T-cell (primary cell): ENCODE measurements around the gene STK11IP. TPM values are rescaled to one million over a fixed set of nuclear protein-coding genes. Genes with fewer than 3 reads are reported as not detected.

Source experiments
- ATAC-seq, 4 experiments: fragments of 200-7000 bp in 3 of 4; fragments of 150-1000 bp in 1 of 4; cut with Tn5 transposase; replicated peaks in 1 of 4; 1 replicate in 3 of 4; 2 replicates in 1 of 4; pipeline ENCODE4 v1.10.0; 2021; ENCODE audit warnings: moderate library complexity in 3 of 4, mild to moderate bottlenecking in 2 of 4, moderate number of reproducible peaks in 1 of 4
- CTCF ChIA-PET, 2 donors: fragments of 300-600 bp; sonication (Branson Sonifier 250); formaldehyde crosslinking; loops; one replicate each; lab custom pipeline; 2022; ENCODE audit warnings: antibody characterized with exemption in 2 of 2; lab: Charles Lee
- POLR2A ChIA-PET, 2 donors: fragments of 300-600 bp; sonication (Branson Sonifier 250); formaldehyde crosslinking; loops; one replicate each; lab custom pipeline; 2022; ENCODE audit warnings: antibody characterized with exemption in 2 of 2; lab: Charles Lee
- DNase-seq, 35 experiments: peaks; one replicate each; pipeline versions ENCODE4 v3.0.0 to v3.0.0-alpha.2; 2013 to 2023
- H3K27ac ChIP-seq: one replicate; pipeline ENCODE4 v1.5.1; 2013; ENCODE audit warnings: low read length
- H3K27me3 ChIP-seq, 2 experiments: replicated peaks in 1 of 2; 1 replicate in 1 of 2; 2 replicates in 1 of 2; pipeline versions ENCODE4 v1.6.1 to v1.7.0; 2013; ENCODE audit warnings: low read length in 1 of 2, mixed read lengths in 1 of 2; ENCODE audit not compliant: control insufficient read depth in 2 of 2, insufficient read depth in 2 of 2; ENCODE audit errors: extremely low read depth in 1 of 2
- H3K36me3 ChIP-seq, 2 donors: 1 replicate in 1 of 2; 2 replicates in 1 of 2; pipeline versions ENCODE4 v1.6.1 to v1.7.0; 2013; ENCODE audit warnings: low read length in 1 of 2; ENCODE audit not compliant: control insufficient read depth in 2 of 2, insufficient read depth in 1 of 2; ENCODE audit errors: extremely low read depth in 1 of 2
- H3K4me1 ChIP-seq, 2 experiments: 1 replicate in 1 of 2; 2 replicates in 1 of 2; pipeline versions ENCODE4 v1.6.1 to v1.7.0; 2013; ENCODE audit warnings: low read length in 2 of 2, mixed read lengths in 1 of 2; ENCODE audit not compliant: insufficient read depth in 2 of 2, control insufficient read depth in 1 of 2; ENCODE audit errors: extremely low read depth in 1 of 2
- H3K4me3 ChIP-seq, 2 donors: 1 replicate in 1 of 2; 2 replicates in 1 of 2; pipeline versions ENCODE4 v1.5.1 to v1.7.0; 2013; ENCODE audit warnings: mild to moderate bottlenecking in 2 of 2, low read length in 1 of 2, moderate library complexity in 1 of 2; ENCODE audit not compliant: control insufficient read depth in 1 of 2; ENCODE audit errors: extremely low read depth in 1 of 2
- H3K9me3 ChIP-seq: 2 replicates; pipeline ENCODE4 v1.7.0; 2013
- H3K27ac Mint-ChIP-seq, 2 donors: one replicate each; pipeline ENCODE4 v1.8.0; 2020 to 2021; ENCODE audit warnings: mild to moderate bottlenecking in 2 of 2, mixed read lengths in 2 of 2
- H3K27me3 Mint-ChIP-seq, 2 donors: one replicate each; pipeline ENCODE4 v1.8.0; 2021 to 2022; ENCODE audit warnings: mixed read lengths in 2 of 2
- H3K36me3 Mint-ChIP-seq: one replicate; pipeline ENCODE4 v1.8.0; 2021; ENCODE audit warnings: mixed read lengths
- H3K4me1 Mint-ChIP-seq, 3 donors: one replicate each; pipeline ENCODE4 v1.8.0; 2020 to 2022; ENCODE audit warnings: mixed read lengths in 3 of 3, mild to moderate bottlenecking in 1 of 3
- H3K4me3 Mint-ChIP-seq, 3 donors: one replicate each; pipeline ENCODE4 v1.8.0; 2020 to 2022; ENCODE audit warnings: mild to moderate bottlenecking in 3 of 3, mixed read lengths in 3 of 3, moderate library complexity in 3 of 3
- H3K9me3 Mint-ChIP-seq, 3 donors: one replicate each; pipeline ENCODE4 v1.8.0; 2020 to 2022; ENCODE audit warnings: mixed read lengths in 3 of 3
- WGBS: methylation state at CpG from one replicate; pipeline ENCODE4 v1.1.5; 2013; ENCODE audit warnings: missing lambda C conversion rate; ENCODE audit not compliant: insufficient coverage; 5-methylcytosine and 5-hydroxymethylcytosine counted together
- total RNA-seq, 35 experiments: library from RNA in 6 of 35; stranded (reverse) in 6 of 35; fragments of 120-200 nt in 1 of 35; gene quantifications; one replicate each; pipeline versions ENCODE4 v1.2.1 to v1.2.4 and lab custom pipeline; 2013 to 2026

STK11IP gene
- total RNA-seq, 5 donors from 2014 or later (not counting 1 experiment from before 2014, with no cell fraction given): 25.9 to 52.8 (median 49.3) TPM

DNA sequence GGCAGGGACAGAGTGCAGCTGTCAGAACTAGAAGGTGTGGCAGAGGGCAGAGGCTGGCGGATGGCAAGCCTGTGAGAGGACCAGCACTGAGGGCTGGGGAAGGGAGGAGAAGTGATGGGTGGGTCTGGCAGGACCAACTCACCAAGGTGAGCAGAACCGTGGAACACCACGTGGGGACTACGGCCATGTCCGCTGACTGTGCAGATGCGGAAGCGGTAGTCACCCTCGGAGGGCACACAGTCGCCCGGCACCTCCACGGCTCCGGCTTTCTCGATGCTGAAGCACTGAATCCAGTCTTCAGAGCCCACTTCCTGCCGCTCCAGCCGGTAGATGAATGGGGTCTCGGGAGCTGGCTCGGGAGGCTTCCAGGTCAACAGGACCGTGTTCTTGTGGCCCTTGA is 30.5 kb upstream of the STK11IP start:
- no peaks in the 10 kb centered on the region for H3K9me3 Mint-ChIP-seq
- POLR2A ChIA-PET: no interaction called here
- Histone ChIP-seq H3K4me1 (peaks cover 0 to 7% of the 10 kb centered on the region in 2 experiments), H3K27me3 (peaks cover 0 to 74% of the 10 kb centered on the region in 2 experiments), H3K36me3 (no peaks in the 10 kb centered on the region), H3K27ac (no peak overlapping the region), H3K4me3 (no peak overlapping the region), H3K9me3 (no peaks in the 10 kb centered on the region)
- 93% methylated on average over 18 of the region's 18 CpGs for WGBS
- no peak overlapping the region for H3K4me3 Mint-ChIP-seq
- CTCF ChIA-PET: interaction anchor here in 1 of 2 donors (1.1 kb wide), 1 partner anchor 26 kb away, joined by 4 read pairs; no protein-coding TSS in a partner anchor
- peaks cover 38 to 49% of the 10 kb centered on the region in 2 donors for H3K27me3 Mint-ChIP-seq
- no peaks in the 10 kb centered on the region for H3K36me3 Mint-ChIP-seq
- H3K4me1 Mint-ChIP-seq: peaks cover 2 to 5% (median 4%) of the 10 kb centered on the region in 3 donors
- no peak for DNase-seq
- H3K27ac Mint-ChIP-seq: no peak overlapping the region
- ATAC-seq: no peak

DNA sequence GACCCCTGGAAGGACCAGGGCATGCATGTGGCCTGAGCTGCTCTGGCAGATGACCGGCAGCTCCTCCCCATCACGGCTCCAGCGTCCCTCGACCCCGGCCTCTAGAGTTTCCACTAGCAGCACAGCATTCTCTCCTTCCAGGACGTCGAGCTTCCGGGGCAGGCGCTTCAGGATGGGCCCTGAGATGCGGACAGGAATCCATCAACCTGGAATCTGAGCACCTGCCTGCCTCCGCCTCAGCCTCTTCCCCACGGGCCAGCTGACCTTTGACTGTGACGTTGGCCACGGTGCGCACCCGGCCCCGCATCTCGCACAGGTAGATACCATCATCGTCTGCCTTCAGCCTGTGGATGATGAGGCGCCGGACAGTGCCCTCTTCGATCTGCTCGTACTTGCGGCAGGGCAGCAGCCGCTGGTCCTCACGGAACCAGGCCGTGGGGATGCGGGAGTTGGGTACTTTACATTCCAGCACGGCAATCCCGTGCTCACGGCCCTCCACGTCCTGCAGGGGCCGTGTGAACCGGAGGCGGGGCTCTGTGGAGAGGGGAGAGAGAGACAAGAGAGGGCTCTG is 29.8 kb upstream of the STK11IP start:
- DNase-seq (peak in 1 of 35 experiments; percentile 3), ATAC-seq (no peak)
- no peaks in the 10 kb centered on the region for H3K9me3 Mint-ChIP-seq
- H3K36me3 Mint-ChIP-seq: no peaks in the 10 kb centered on the region
- CTCF ChIA-PET: interaction anchor here in 1 of 2 donors (1.1 kb wide), 1 partner anchor 27 kb away, joined by 4 read pairs; no protein-coding TSS in a partner anchor
- Histone ChIP-seq H3K4me1 (peaks cover 0 to 7% of the 10 kb centered on the region in 2 experiments), H3K36me3 (no peaks in the 10 kb centered on the region), H3K4me3 (no peak overlapping the region), H3K27me3 (peaks cover 0 to 74% of the 10 kb centered on the region in 2 experiments), H3K9me3 (no peaks in the 10 kb centered on the region), H3K27ac (no peak overlapping the region)
- peaks cover 2 to 5% (median 4%) of the 10 kb centered on the region in 3 donors for H3K4me1 Mint-ChIP-seq
- POLR2A ChIA-PET: no interaction called here
- peaks cover 39 to 55% of the 10 kb centered on the region in 2 donors for H3K27me3 Mint-ChIP-seq
- no peak overlapping the region for H3K27ac Mint-ChIP-seq
- no peak overlapping the region for H3K4me3 Mint-ChIP-seq
- 92% methylated on average over 30 of the region's 35 CpGs for WGBS

- Histone ChIP-seq H3K27ac (no peak overlapping the region), H3K36me3 (no peaks in the 10 kb centered on the region), H3K9me3 (no peaks in the 10 kb centered on the region), H3K4me3 (no peak overlapping the region), H3K27me3 (peaks cover 0 to 68% of the 10 kb centered on the region in 2 experiments), H3K4me1 (peaks cover 0 to 7% of the 10 kb centered on the region in 2 experiments)
- DNase-seq: no peak
- Mint-ChIP-seq H3K27ac (no peak overlapping the region), H3K9me3 (no peaks in the 10 kb centered on the region), H3K36me3 (no peaks in the 10 kb centered on the region), H3K27me3 (peaks cover 42 to 59% of the 10 kb centered on the region in 2 donors), H3K4me1 (peaks cover 2 to 5% (median 4%) of the 10 kb centered on the region in 3 donors), H3K4me3 (no peak overlapping the region)
- ChIA-PET CTCF (interaction anchor here (0.6 kb wide), 2 partner anchors 28 to 127 kb away, joined by 3 read pairs; no protein-coding TSS in a partner anchor), POLR2A (no interaction called here)
- WGBS: 100% methylated on average over 2 of the region's 6 CpGs
- ATAC-seq: no peak
These were observed 28.6 kb upstream of the STK11IP start for GRCh38 chr2:219569041-219569440.

GRCh38 chr2:219569635-219570034 is 28.0 kb upstream of the STK11IP start:
- ChIA-PET POLR2A (no interaction called here), CTCF (no interaction called here)
- ATAC-seq (no peak), DNase-seq (no peak)
- H3K9me3 Mint-ChIP-seq: no peaks in the 10 kb centered on the region
- Histone ChIP-seq H3K36me3 (no peaks in the 10 kb centered on the region), H3K27me3 (peaks cover 0 to 70% of the 10 kb centered on the region in 2 experiments), H3K4me3 (no peak overlapping the region), H3K27ac (no peak overlapping the region), H3K9me3 (no peaks in the 10 kb centered on the region), H3K4me1 (peaks cover 0 to 7% of the 10 kb centered on the region in 2 experiments)
- no peaks in the 10 kb centered on the region for H3K36me3 Mint-ChIP-seq
- 85% methylated on average over 2 of the region's 6 CpGs for WGBS
- H3K27ac Mint-ChIP-seq: no peak overlapping the region
- H3K27me3 Mint-ChIP-seq: peaks cover 36 to 56% of the 10 kb centered on the region in 2 donors
- H3K4me3 Mint-ChIP-seq: peak overlapping the region; percentile 10 to 59 (median 21)
- H3K4me1 Mint-ChIP-seq: peaks cover 2 to 5% (median 4%) of the 10 kb centered on the region in 3 donors

GRCh38 chr2:219570194-219570923 is 27.3 kb upstream of the STK11IP start:
- POLR2A ChIA-PET: no interaction called here
- no peaks in the 10 kb centered on the region for H3K9me3 ChIP-seq
- H3K36me3 ChIP-seq: no peaks in the 10 kb centered on the region
- ATAC-seq (peak; percentile 36 to 54 (median 52)), DNase-seq (no peak)
- CTCF ChIA-PET: no interaction called here
- peak overlapping the region in 1 of 2 donors; percentile 48 for H3K4me3 ChIP-seq
- no peaks in the 10 kb centered on the region for H3K9me3 Mint-ChIP-seq
- peaks cover 2 to 5% (median 4%) of the 10 kb centered on the region in 3 donors for H3K4me1 Mint-ChIP-seq
- peaks cover 0 to 7% of the 10 kb centered on the region in 2 experiments for H3K4me1 ChIP-seq
- H3K36me3 Mint-ChIP-seq: no peaks in the 10 kb centered on the region
- peak overlapping the region; percentile 39 to 59 (median 59) for H3K4me3 Mint-ChIP-seq
- no peak overlapping the region for H3K27ac ChIP-seq
- H3K27me3 Mint-ChIP-seq: peaks cover 36 to 59% of the 10 kb centered on the region in 2 donors
- 26% methylated on average over 95 of the region's 95 CpGs for WGBS
- no peak overlapping the region for H3K27ac Mint-ChIP-seq
- H3K27me3 ChIP-seq: peaks cover 0 to 72% of the 10 kb centered on the region in 2 experiments

- H3K27ac ChIP-seq: no peak overlapping the region
- Mint-ChIP-seq H3K36me3 (no peaks in the 10 kb centered on the region), H3K9me3 (no peaks in the 10 kb centered on the region), H3K27me3 (peaks cover 36 to 64% of the 10 kb centered on the region in 2 donors), H3K4me1 (peaks cover 2 to 5% (median 4%) of the 10 kb centered on the region in 3 donors), H3K27ac (no peak overlapping the region), H3K4me3 (peak overlapping the region in 1 of 3 donors; percentile 59)
- H3K9me3 ChIP-seq: no peaks in the 10 kb centered on the region
- 1% methylated on average over 29 of the region's 55 CpGs for WGBS
- H3K4me1 ChIP-seq: peaks cover 0 to 7% of the 10 kb centered on the region in 2 experiments
- H3K36me3 ChIP-seq: no peaks in the 10 kb centered on the region
- H3K27me3 ChIP-seq: peaks cover 0 to 77% of the 10 kb centered on the region in 2 experiments
- POLR2A ChIA-PET: no interaction called here
- CTCF ChIA-PET: no interaction called here
- H3K4me3 ChIP-seq: peak overlapping the region; percentile 17 to 48
- DNase-seq (no peak), ATAC-seq (peak in 3 of 4 experiments; percentile 12 to 43 (median 32))
These were observed 26.7 kb upstream of the STK11IP start for GRCh38 chr2:219570924-219571310.
